ENCODE results near the gene MAU2.

- no peak for TF ChIP-seq TAF1 (IDR thresholded peaks at IDR 0.05; ENCODE audit: low read depth)
- TF ChIP-seq RAD21 (IDR thresholded peaks at IDR 0.05; ENCODE audit: low read depth) = no peak
- no peak for TF ChIP-seq REST (IDR thresholded peaks at IDR 0.05; ENCODE audit: low read depth)
- no peak for TF ChIP-seq USF1 (IDR thresholded peaks at IDR 0.05)
- no peak for TF ChIP-seq CREB1 (IDR thresholded peaks at IDR 0.05; ENCODE audit: low read depth)
- TF ChIP-seq EGR1 (IDR thresholded peaks at IDR 0.05) = no peak
- no peak for TF ChIP-seq EP300 (IDR thresholded peaks at IDR 0.05; ENCODE audit: borderline replicate concordance)
- TF ChIP-seq FOXM1 (IDR thresholded peaks at IDR 0.05; ENCODE audit: borderline replicate concordance, low read depth) = no peak
- no peak for TF ChIP-seq CEBPB (IDR thresholded peaks at IDR 0.05)
- no peak for TF ChIP-seq TEAD4 (IDR thresholded peaks at IDR 0.05)
- no peak for TF ChIP-seq NFIC (IDR thresholded peaks at IDR 0.05)
- TF ChIP-seq TCF12 (IDR thresholded peaks at IDR 0.05; ENCODE audit: low read depth) = no peak
- TF ChIP-seq YY1 (IDR thresholded peaks at IDR 0.05; ENCODE audit: low read depth) = no peak
- no peak for TF ChIP-seq MAX (IDR thresholded peaks at IDR 0.05)
Measured at GRCh38 chr19:19279853-19280252, 40.8 kb upstream of the MAU2 start.

All from Ishikawa (cell line).